Naive thymus-derived CD4-positive, alpha-beta T cell (primary cell): ENCODE measurements around the gene CTU1. TPM values are rescaled to one million over a fixed set of nuclear protein-coding genes. Genes with fewer than 3 reads are reported as not detected.
A peak's percentile ranks its signal among the peaks of the same experiment; 100 is the strongest.

ENCODE experiments used
- ATAC-seq: fragments of 150-1000 bp; cut with Tn5 transposase; 2 replicates; pipeline ENCODE4 v1.10.0; 2021; ENCODE audit warnings: mild to moderate bottlenecking, moderate library complexity
- CTCF ChIA-PET: fragments of 350-600 bp; sonication (Branson Sonifier 250); formaldehyde crosslinking; loops from one replicate; lab custom pipeline; 2021; ENCODE audit warnings: antibody characterized with exemption; lab: Charles Lee
- POLR2A ChIA-PET: fragments of 350-600 bp; sonication (Branson Sonifier 250); formaldehyde crosslinking; loops from one replicate; lab custom pipeline; 2021; ENCODE audit warnings: antibody characterized with exemption, inconsistent platforms; lab: Charles Lee
- DNase-seq, 9 donors: peaks; one replicate each; pipeline versions ENCODE4 v3.0.0 to v3.0.0-alpha.2; 2020 to 2022; ENCODE audit warnings: mixed read lengths in 1 of 9
- H3K27ac ChIP-seq: one replicate; pipeline ENCODE4 v1.7.0; 2013; ENCODE audit warnings: mild to moderate bottlenecking, low read depth, low read length, moderate library complexity
- H3K27me3 ChIP-seq, 2 donors: one replicate each; pipeline ENCODE4 v1.7.0; 2013; ENCODE audit warnings: low read length in 2 of 2, mild to moderate bottlenecking in 2 of 2, moderate library complexity in 2 of 2; ENCODE audit not compliant: control insufficient read depth in 2 of 2, insufficient read depth in 2 of 2
- H3K36me3 ChIP-seq, 3 experiments: 1 replicate in 2 of 3; 2 replicates in 1 of 3; pipeline ENCODE4 v1.7.0; 2013; ENCODE audit warnings: low read length in 3 of 3, mild to moderate bottlenecking in 3 of 3, moderate library complexity in 1 of 3; ENCODE audit not compliant: insufficient read depth in 3 of 3, control insufficient read depth in 2 of 3
- H3K4me1 ChIP-seq, 2 donors: one replicate each; pipeline ENCODE4 v1.7.0; 2013; ENCODE audit warnings: low read length in 2 of 2, mild to moderate bottlenecking in 2 of 2, moderate library complexity in 1 of 2; ENCODE audit not compliant: control insufficient read depth in 2 of 2, insufficient read depth in 2 of 2
- H3K4me3 ChIP-seq: 2 replicates; pipeline ENCODE4 v1.7.0; 2013; ENCODE audit warnings: mild to moderate bottlenecking, low read length
- H3K9me3 ChIP-seq, 3 experiments: 1 replicate in 2 of 3; 2 replicates in 1 of 3; pipeline ENCODE4 v1.7.0; 2013; ENCODE audit warnings: low read length in 3 of 3; ENCODE audit not compliant: control insufficient read depth in 2 of 3
- H3K27ac Mint-ChIP-seq, 9 donors: one replicate each; pipeline ENCODE4 v1.8.0; 2020 to 2022; ENCODE audit warnings: mixed read lengths in 9 of 9, mild to moderate bottlenecking in 8 of 9, moderate library complexity in 5 of 9, inconsistent platforms in 2 of 9
- H3K27me3 Mint-ChIP-seq, 5 donors: one replicate each; pipeline ENCODE4 v1.8.0; 2021 to 2022; ENCODE audit warnings: mixed read lengths in 5 of 5, mild to moderate bottlenecking in 1 of 5
- H3K36me3 Mint-ChIP-seq, 5 donors: one replicate each; pipeline ENCODE4 v1.8.0; 2020 to 2022; ENCODE audit warnings: mixed read lengths in 5 of 5, mild to moderate bottlenecking in 3 of 5, inconsistent platforms in 1 of 5
- H3K4me1 Mint-ChIP-seq, 7 donors: one replicate each; pipeline ENCODE4 v1.8.0; 2020 to 2022; ENCODE audit warnings: mixed read lengths in 7 of 7, mild to moderate bottlenecking in 3 of 7, inconsistent platforms in 1 of 7
- H3K4me3 Mint-ChIP-seq, 10 donors: one replicate each; pipeline ENCODE4 v1.8.0; 2020 to 2022; ENCODE audit warnings: mild to moderate bottlenecking in 10 of 10, mixed read lengths in 10 of 10, moderate library complexity in 6 of 10, inconsistent platforms in 2 of 10
- H3K9me3 Mint-ChIP-seq, 11 donors: one replicate each; pipeline ENCODE4 v1.8.0; 2020 to 2022; ENCODE audit warnings: mixed read lengths in 11 of 11, mild to moderate bottlenecking in 4 of 11, inconsistent platforms in 1 of 11, moderate library complexity in 1 of 11
- intact Hi-C, 2 donors: fragments of 100-400 bp; cut with micrococcal nuclease; formaldehyde crosslinking; loops; one replicate each; pipeline ENCODE4 v1.15.1; 2023
- polyA plus RNA-seq, 2 donors: library from polyadenylated mRNA; unstranded; fragments of 300-500 nt; fragmentation: Illumina TruSeq; gene quantifications; one replicate each; pipeline ENCODE4 v1.2.3, GENCODE V29; 2021
- total RNA-seq, 6 experiments: library from RNA in 5 of 6; stranded (reverse) in 5 of 6; gene quantifications; 1 replicate in 5 of 6; 2 replicates in 1 of 6; pipeline ENCODE4 v1.2.3 and lab custom pipeline; 2021 to 2026

Gene CTU1
- total and polyA plus RNA-seq, 7 experiments from 2014 or later = 3.0 to 11.8 (median 6.3) TPM

GRCh38 chr19:51070334-51071094 lies 37.7 kb downstream of the CTU1 start:
- CTCF ChIA-PET = no interaction called here
- Mint-ChIP-seq H3K27me3 (peaks cover 19 to 47% (median 32%) of the 10 kb centered on the region in 5 donors), H3K4me3 (no peak overlapping the region), H3K36me3 (peaks cover 0 to 12% (median 0%) of the 10 kb centered on the region in 5 donors), H3K4me1 (peaks cover 0 to 4% (median 0%) of the 10 kb centered on the region in 7 donors), H3K27ac (no peak overlapping the region), H3K9me3 (peaks cover 0 to 20% (median 7%) of the 10 kb centered on the region in 11 donors)
- Histone ChIP-seq H3K4me1 (no peaks in the 10 kb centered on the region), H3K27me3 (peaks cover 0 to 2% of the 10 kb centered on the region in 2 donors), H3K9me3 (no peaks in the 10 kb centered on the region), H3K4me3 (no peak overlapping the region), H3K27ac (no peak overlapping the region), H3K36me3 (no peaks in the 10 kb centered on the region)
- ATAC-seq (no peak), DNase-seq (no peak)
- intact Hi-C loops = no loop called here
- POLR2A ChIA-PET = no interaction called here

DNA sequence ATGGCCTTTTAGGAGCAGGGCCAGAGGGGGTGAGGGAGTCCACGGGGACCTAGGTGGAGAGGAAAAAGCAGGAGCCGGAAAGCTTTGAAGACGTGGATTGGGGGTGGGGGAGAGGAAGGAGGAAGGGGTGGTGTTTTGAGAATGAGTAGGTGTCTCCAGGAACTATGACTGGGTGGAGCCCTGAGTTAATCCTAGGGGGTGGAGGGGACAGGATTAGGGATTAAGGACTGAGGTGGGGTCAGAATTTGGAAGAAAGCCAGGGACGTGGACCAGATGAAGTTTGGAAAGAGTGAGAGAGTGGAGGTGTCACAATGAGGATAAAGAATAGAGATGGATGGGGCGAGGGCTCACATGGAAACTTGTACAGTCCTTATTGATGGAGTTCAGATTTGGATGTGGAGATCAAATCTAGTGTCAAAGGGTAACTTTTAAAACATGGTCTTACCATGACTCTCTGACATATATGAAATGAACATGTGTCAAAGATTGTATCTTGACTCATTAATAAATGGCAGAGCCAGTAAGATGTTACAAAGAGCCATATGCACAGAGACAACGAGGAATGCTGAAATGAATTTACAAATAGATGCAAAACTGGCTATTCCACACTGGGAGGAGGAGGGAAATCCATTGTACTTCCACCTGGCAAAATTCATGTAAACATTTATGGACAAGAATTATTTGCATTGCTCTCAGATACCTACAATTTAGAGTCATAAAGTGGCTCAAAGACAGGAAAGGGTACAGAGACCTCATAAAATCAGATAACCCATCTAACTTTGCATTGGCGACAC lies 41.6 kb downstream of the CTU1 start:
- H3K4me1 ChIP-seq = no peaks in the 10 kb centered on the region
- H3K4me3 Mint-ChIP-seq = peak overlapping the region in 4 of 10 donors; percentile 0 to 84 (median 30)
- H3K27me3 ChIP-seq = peaks cover 0 to 16% of the 10 kb centered on the region in 2 donors
- H3K27ac Mint-ChIP-seq = no peak overlapping the region
- DNase-seq (no peak), ATAC-seq (no peak)
- peaks cover 23 to 48% (median 44%) of the 10 kb centered on the region in 5 donors for H3K27me3 Mint-ChIP-seq
- H3K36me3 Mint-ChIP-seq = peaks cover 0 to 8% (median 0%) of the 10 kb centered on the region in 5 donors
- no peaks in the 10 kb centered on the region for H3K9me3 ChIP-seq
- intact Hi-C loops = no loop called here
- no peak overlapping the region for H3K4me3 ChIP-seq
- no peaks in the 10 kb centered on the region for H3K36me3 ChIP-seq
- peaks cover 0 to 8% (median 4%) of the 10 kb centered on the region in 7 donors for H3K4me1 Mint-ChIP-seq
- no peak overlapping the region for H3K27ac ChIP-seq
- ChIA-PET POLR2A (no interaction called here), CTCF (no interaction called here)
- H3K9me3 Mint-ChIP-seq = peaks cover 0 to 8% (median 1%) of the 10 kb centered on the region in 11 donors

DNA sequence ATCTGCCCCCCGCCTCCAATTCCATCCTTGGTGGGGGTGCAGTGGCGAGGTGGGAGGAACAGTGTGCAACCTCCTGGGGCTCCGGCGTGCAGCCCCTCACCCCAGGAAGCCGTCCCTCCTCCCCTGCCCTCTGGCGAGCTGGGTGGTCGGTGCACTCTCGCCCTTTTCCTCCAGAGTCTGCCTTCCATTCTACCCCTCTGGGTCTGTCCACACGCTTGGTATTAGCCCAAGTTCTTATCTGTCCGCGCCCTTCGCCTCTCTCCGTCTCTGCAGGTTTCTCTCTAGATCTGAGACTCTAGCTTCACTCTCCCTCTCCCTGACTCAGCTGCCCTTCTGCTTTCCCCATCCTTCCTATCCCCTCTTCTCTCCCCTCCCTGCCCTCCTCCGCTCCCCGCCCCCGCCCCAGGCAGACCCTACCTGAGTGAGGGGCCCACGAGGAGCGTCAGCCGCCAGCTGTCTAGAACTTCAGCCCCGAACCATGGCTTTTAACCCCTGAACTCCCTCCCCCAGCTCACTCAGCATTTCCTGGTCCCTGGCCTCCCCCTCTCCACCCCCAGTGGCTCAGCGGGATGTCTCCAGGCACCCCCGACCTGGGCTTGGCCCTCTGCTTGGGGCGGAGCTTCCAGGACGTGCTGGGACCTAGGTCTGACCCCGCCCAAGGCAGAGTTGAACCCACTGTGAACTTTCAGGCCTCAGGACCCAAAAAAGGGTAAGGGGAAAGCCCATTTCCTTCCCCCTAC lies 42.8 kb downstream of the CTU1 start:
- H3K9me3 Mint-ChIP-seq = peaks cover 0 to 17% (median 4%) of the 10 kb centered on the region in 11 donors
- no peaks in the 10 kb centered on the region for H3K4me1 ChIP-seq
- no peak overlapping the region for H3K4me3 ChIP-seq
- H3K27me3 ChIP-seq = peaks cover 0 to 21% of the 10 kb centered on the region in 2 donors
- H3K27me3 Mint-ChIP-seq = peaks cover 23 to 60% (median 53%) of the 10 kb centered on the region in 5 donors
- ChIA-PET POLR2A (no interaction called here), CTCF (no interaction called here)
- DNase-seq (no peak), ATAC-seq (no peak)
- no peak overlapping the region for H3K27ac ChIP-seq
- no peaks in the 10 kb centered on the region for H3K36me3 ChIP-seq
- intact Hi-C loops = no loop called here
- H3K9me3 ChIP-seq = no peaks in the 10 kb centered on the region
- peak overlapping the region; percentile 35 to 84 (median 72) for H3K4me3 Mint-ChIP-seq
- peaks cover 0 to 8% (median 4%) of the 10 kb centered on the region in 7 donors for H3K4me1 Mint-ChIP-seq
- peaks cover 0 to 15% (median 0%) of the 10 kb centered on the region in 5 donors for H3K36me3 Mint-ChIP-seq
- no peak overlapping the region for H3K27ac Mint-ChIP-seq

GRCh38 chr19:51064534-51065220 lies 43.5 kb downstream of the CTU1 start, which contains the start of gene KLK13:
TSS of gene KLK13 (minus strand) at chr19:51065092. CDS start at chr19:51065067, 25 bp downstream.
- H3K4me3 ChIP-seq = no peak within 1 kb of the TSS
- H3K36me3 ChIP-seq = no peaks in the 10 kb centered on the region
- H3K27me3 ChIP-seq = peaks cover 0 to 21% of the 10 kb centered on the region in 2 donors
- ChIA-PET CTCF (no interaction called here), POLR2A (no interaction called here)
- intact Hi-C loops = no loop called here
- no peak for DNase-seq
- no peak within 1 kb of the TSS for H3K27ac Mint-ChIP-seq
- peaks cover 0 to 15% (median 0%) of the 10 kb centered on the region in 5 donors for H3K36me3 Mint-ChIP-seq
- H3K27me3 Mint-ChIP-seq = peaks cover 23 to 65% (median 58%) of the 10 kb centered on the region in 5 donors
- no peak for ATAC-seq
- peaks cover 0 to 8% (median 4%) of the 10 kb centered on the region in 7 donors for H3K4me1 Mint-ChIP-seq
- peaks cover 0 to 17% (median 4%) of the 10 kb centered on the region in 11 donors for H3K9me3 Mint-ChIP-seq
- H3K9me3 ChIP-seq = no peaks in the 10 kb centered on the region
- no peaks in the 10 kb centered on the region for H3K4me1 ChIP-seq
- H3K27ac ChIP-seq = no peak within 1 kb of the TSS
- peak within 1 kb of the TSS; percentile 35 to 84 (median 72) for H3K4me3 Mint-ChIP-seq

- H3K4me3 Mint-ChIP-seq = peak overlapping the region in 8 of 10 donors; percentile 4 to 63 (median 37)
- no peak overlapping the region for H3K27ac ChIP-seq
- H3K4me3 ChIP-seq = no peak overlapping the region
- peaks cover 0 to 8% (median 4%) of the 10 kb centered on the region in 7 donors for H3K4me1 Mint-ChIP-seq
- intact Hi-C loops = no loop called here
- H3K36me3 Mint-ChIP-seq = peaks cover 0 to 15% (median 0%) of the 10 kb centered on the region in 5 donors
- DNase-seq (no peak), ATAC-seq (no peak)
- ChIA-PET CTCF (no interaction called here), POLR2A (no interaction called here)
- peaks cover 0 to 21% of the 10 kb centered on the region in 2 donors for H3K27me3 ChIP-seq
- no peaks in the 10 kb centered on the region for H3K4me1 ChIP-seq
- H3K36me3 ChIP-seq = no peaks in the 10 kb centered on the region
- H3K9me3 Mint-ChIP-seq = peaks cover 0 to 17% (median 4%) of the 10 kb centered on the region in 11 donors
- no peak overlapping the region for H3K27ac Mint-ChIP-seq
- H3K27me3 Mint-ChIP-seq = peaks cover 23 to 69% (median 61%) of the 10 kb centered on the region in 5 donors
- no peaks in the 10 kb centered on the region for H3K9me3 ChIP-seq
Observed at GRCh38 chr19:51063664-51064063, 44.5 kb downstream of the CTU1 start.

GRCh38 chr19:51060973-51061372 lies 47.2 kb downstream of the CTU1 start:
- Mint-ChIP-seq H3K4me3 (no peak overlapping the region), H3K27me3 (peaks cover 22 to 60% (median 52%) of the 10 kb centered on the region in 5 donors)
- no peak for DNase-seq

More at GRCh38 chr19:51060973-51061372, 47.2 kb downstream of the CTU1 start:
- POLR2A ChIA-PET = no interaction called here
- peaks cover 0 to 21% of the 10 kb centered on the region in 2 donors for H3K27me3 ChIP-seq
- H3K36me3 ChIP-seq = no peaks in the 10 kb centered on the region
- H3K4me1 Mint-ChIP-seq = peaks cover 0 to 6% (median 4%) of the 10 kb centered on the region in 7 donors
- H3K27ac ChIP-seq = no peak overlapping the region
- H3K4me3 ChIP-seq = no peak overlapping the region
- peaks cover 0 to 11% (median 0%) of the 10 kb centered on the region in 5 donors for H3K36me3 Mint-ChIP-seq
- intact Hi-C loops = no loop called here
- H3K27ac Mint-ChIP-seq = no peak overlapping the region
- CTCF ChIA-PET = no interaction called here
- no peaks in the 10 kb centered on the region for H3K9me3 ChIP-seq
- no peaks in the 10 kb centered on the region for H3K4me1 ChIP-seq
- ATAC-seq = no peak
- H3K9me3 Mint-ChIP-seq = peaks cover 0 to 13% (median 3%) of the 10 kb centered on the region in 11 donors
